GM12874 (cell line): ENCODE results near the gene HDGFL3.

Experiments used
- TF ChIP-seq, protein P1 (sequence below): IDR thresholded peaks from 2 replicates; pipeline ENCODE4 v1.5.1; 2011; ENCODE audit warnings: low read depth, mild to moderate bottlenecking, control low read depth, low read length, moderate library complexity; ENCODE audit not compliant: insufficient read depth

The HDGFL3 gene

DNA sequence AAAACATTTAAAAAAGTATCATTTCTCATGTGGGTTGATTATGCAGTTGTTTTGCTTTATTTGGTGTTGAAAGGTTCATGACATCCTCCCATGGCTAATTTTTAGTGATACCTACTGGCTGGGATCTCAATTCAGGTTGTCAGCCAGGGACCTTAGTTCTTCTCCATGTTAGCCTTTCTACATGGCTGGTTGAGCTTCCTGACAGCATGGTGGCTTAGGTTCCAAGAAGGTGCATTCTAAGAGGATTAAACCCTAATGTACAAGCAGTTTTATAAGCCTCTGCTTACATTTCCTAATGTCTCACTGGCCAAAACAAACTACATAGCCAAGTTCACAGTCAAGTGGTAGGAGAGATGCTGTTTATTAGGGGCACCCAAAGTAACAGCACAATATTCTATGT is 109.5 kb downstream of the HDGFL3 start:
- TF ChIP-seq, protein P1, sequence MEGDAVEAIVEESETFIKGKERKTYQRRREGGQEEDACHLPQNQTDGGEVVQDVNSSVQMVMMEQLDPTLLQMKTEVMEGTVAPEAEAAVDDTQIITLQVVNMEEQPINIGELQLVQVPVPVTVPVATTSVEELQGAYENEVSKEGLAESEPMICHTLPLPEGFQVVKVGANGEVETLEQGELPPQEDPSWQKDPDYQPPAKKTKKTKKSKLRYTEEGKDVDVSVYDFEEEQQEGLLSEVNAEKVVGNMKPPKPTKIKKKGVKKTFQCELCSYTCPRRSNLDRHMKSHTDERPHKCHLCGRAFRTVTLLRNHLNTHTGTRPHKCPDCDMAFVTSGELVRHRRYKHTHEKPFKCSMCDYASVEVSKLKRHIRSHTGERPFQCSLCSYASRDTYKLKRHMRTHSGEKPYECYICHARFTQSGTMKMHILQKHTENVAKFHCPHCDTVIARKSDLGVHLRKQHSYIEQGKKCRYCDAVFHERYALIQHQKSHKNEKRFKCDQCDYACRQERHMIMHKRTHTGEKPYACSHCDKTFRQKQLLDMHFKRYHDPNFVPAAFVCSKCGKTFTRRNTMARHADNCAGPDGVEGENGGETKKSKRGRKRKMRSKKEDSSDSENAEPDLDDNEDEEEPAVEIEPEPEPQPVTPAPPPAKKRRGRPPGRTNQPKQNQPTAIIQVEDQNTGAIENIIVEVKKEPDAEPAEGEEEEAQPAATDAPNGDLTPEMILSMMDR: no peak

DNA sequence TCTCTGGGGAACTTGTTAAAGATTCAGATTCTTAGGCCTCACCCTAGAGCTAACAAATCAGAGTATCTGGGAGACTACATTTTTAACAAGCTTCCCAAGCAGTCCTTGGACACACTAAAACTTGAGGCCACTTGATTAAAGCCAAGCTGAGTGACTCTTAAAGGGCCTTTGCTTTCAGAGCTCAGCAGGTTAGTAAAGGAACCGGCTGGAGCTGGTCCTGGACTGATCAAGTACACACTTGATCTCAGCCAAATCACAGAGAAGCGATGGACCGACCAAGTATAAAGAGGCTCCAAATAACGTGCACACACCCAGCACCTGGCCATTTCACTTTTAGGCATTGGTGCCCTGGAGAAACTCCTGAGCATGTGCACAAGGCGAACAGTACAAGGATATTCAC is 113.0 kb downstream of the HDGFL3 start:
- TF ChIP-seq, protein P1: no peak

DNA sequence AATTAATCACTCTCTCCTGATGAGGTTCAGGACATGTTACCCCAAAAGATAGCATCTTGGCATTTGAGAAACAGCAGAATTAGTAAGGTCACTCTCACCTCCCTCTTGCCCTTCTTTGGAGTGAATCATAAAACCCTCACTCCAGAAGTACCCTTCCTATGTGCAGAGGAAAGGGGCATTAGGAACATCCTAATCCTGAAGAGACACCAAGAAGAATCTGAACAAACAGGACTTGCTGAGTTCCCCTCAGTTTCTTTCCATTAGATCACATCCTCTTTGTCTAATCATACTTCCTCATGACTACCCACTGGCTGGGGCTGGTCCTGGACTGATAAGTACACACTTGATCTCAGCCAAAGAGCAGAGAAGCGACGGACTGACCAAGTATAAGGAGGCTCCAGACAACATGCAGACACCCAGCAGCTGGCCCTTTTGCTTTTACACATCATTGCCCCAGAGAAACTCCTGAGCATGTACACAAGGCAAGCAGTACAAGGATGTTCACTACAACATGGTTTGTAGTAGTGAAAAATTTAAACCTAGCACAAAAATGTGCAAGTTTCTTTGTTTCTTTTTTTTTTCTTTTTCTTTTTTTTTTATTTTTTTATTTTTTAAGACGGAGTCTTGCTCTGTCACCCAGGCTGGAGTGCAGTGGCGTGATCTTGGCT is 115.2 kb downstream of the HDGFL3 start:
- TF ChIP-seq, protein P1: no peak

DNA sequence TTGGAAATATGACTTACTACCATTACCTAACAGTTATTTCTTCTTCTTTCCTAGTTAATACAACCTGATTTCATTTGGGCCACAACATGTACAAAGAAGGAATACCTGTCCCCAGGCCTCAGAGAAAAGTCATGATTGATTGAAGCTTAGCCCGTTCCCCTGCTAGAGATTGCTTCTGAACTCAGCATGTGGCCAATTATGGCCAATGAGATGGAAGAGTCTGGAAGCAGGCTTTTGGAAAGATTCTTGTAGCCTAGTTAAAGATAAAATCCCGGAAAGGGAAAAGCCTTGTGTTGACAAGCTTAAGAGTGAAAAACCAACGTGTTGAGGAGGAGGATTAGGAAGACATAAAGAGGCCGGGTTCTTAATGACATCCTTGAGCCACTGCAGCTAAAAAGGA is 117.2 kb downstream of the HDGFL3 start:
- TF ChIP-seq, protein P1: no peak

DNA sequence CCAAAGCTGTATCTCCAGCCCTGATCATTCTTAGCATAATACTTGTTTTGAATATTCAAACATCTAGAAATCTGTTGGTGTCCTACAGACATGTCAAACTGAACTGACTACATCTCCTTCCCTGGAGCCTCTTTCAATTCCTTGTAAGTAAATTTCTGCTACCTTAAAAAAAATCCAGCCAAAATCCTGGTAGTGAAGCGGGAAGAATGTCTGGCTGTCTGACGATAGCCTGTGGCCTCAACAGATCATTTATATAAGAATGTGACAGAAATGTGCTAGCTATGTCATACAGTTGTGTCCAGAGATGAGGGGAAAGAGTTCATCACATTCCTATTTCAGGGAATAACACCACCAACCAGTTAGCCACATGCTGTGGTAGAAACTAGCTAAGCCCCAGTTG is 118.7 kb downstream of the HDGFL3 start:
- TF ChIP-seq, protein P1: no peak

DNA sequence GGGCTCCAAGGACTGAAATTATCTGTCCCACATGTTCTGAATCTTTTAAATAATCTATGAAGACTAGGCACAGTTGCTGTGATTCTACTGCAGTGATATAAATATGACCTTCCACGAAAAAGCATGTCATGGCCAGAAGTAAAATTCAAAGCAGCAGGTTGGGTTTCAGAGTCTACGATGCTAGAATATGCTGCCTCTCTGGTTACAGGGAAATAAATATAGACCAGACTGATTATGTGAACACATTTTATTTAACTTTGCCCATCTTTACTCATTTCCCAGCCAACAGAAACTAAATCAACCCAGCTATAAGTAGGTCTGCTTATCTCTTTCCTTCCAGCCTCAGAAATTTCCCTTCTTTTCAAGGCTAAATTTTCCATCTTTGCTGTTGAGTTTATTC is 120.0 kb downstream of the HDGFL3 start:
- TF ChIP-seq, protein P1: no peak

DNA sequence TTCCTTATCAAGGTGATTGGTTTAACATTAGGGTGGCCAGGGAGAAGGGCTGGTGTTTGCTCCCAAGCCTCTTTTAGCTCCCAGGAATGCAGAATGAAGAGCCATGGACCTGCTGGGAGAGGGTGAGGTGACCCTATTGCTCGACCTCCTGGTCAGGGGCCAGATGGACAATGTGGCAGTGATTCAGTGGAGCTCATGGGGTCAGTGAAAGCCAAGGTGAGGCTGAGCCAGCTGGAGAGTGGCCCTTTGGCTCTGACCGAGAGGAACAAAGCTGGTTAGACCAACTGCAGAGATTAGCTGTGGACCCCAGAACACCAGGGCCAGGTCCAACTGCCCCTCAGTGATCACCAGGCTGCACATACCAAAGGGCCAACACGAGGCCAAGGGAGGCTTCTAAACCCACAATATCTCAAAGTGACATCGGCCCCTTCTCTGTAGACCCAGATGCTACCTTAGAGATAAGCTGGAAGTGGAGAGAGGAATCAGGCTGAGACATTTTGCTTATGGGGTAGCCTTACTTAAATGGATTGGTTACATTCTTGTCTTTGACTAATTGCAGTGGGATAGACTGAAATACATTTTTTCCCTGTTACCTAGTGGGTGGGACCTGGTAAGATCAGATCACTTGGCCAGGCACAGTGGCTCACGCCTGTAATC is 124.8 kb downstream of the HDGFL3 start:
- TF ChIP-seq, protein P1: no peak
